ENCODE data around the gene PTPN7.

Gene PTPN7

DNA sequence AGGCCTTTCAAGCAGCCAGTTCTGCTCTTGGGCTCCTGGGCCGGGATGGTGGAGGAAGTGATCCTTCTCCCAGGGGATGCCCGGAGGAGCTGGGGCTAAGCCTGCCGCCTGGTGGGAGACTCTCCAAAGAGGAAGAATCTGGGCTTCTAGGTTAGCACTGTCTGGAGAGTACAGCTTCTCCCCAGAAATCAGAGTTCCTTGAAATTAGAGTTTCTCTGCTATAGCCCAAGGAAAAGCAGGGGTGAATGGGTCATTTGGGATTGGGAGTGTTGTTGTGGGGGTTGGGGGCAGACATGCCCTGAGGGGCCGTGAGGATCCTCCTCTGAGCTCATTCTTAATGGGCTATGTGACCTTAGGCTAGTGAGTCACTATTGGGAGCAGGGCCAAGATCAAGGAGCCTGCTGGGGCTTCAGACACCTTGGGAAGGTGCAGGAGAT, 39.7 kb upstream of the PTPN7 start:
- Histone ChIP-seq H3K4me3 (ENCODE audit: low read depth, low read length) (no peak overlapping the region), H3K36me3 (no peaks in the 10 kb centered on the region), H3K9me3 (ENCODE audit: severe bottlenecking) (no peaks in the 10 kb centered on the region), H3K27me3 (ENCODE audit: insufficient read depth, low read depth, severe bottlenecking) (no peaks in the 10 kb centered on the region), H3K27ac (no peak overlapping the region)
- no peak for DNase-seq
- TF ChIP-seq CTCF (IDR thresholded peaks at IDR 0.05; ENCODE audit: low read depth, low read length), result no peak

DNA sequence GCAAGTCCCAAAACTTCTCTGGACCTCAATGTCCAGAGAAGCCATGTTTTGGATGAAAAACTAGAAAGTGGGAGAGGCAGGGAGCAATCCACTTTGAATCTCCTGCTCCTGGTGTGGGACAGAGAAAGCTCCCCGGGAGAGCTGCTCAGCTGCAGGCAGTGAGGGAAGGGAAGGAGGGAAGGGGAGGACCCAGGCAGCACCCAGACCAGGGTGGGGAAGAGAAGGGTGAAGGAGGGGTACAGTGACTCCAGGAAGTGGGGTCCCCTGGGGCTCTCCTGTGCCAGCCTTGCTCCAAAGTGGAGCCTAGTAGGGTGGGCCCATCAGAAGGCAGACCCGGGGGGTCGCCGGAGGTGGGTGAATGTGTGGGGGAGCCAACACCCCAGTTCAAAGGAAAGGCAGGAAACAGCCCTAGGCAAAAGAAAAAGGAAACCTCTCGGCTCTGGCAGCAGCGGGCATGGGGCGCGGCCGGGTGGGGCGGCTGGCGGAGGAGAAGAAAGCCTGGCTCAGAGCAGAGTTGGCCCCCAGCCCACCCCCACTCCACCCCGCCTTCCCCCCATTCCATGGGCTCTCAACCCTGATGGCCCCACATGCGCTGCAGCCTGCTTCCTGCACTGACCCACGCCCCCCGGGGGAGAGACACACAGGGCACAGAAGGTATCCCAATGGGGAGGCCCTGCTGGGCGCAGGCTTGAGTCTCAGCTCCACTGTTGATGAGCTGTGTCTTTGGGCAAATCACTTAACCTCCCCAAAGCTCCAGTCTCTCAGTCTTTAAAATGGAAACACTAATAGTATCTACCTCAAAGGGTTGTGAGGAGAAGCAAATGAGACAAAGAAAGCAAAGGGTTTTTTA, 38.9 kb upstream of the PTPN7 start:
- Histone ChIP-seq H3K4me3 (ENCODE audit: low read depth, low read length) (no peak overlapping the region), H3K36me3 (no peaks in the 10 kb centered on the region), H3K9me3 (ENCODE audit: severe bottlenecking) (no peaks in the 10 kb centered on the region), H3K27ac (no peak overlapping the region), H3K27me3 (ENCODE audit: insufficient read depth, low read depth, severe bottlenecking) (no peaks in the 10 kb centered on the region)
- TF ChIP-seq CTCF (IDR thresholded peaks at IDR 0.05; ENCODE audit: low read depth, low read length), result no peak
- DNase-seq, result no peak

- no peaks in the 10 kb centered on the region for H3K27me3 ChIP-seq (ENCODE audit: insufficient read depth, low read depth, severe bottlenecking)
- H3K27ac ChIP-seq, result no peak overlapping the region
- no peak overlapping the region for H3K4me3 ChIP-seq (ENCODE audit: low read depth, low read length)
- H3K36me3 ChIP-seq, result no peaks in the 10 kb centered on the region
- no peak for TF ChIP-seq CTCF (IDR thresholded peaks at IDR 0.05; ENCODE audit: low read depth, low read length)
- DNase-seq, result no peak
- H3K9me3 ChIP-seq (ENCODE audit: severe bottlenecking), result no peaks in the 10 kb centered on the region
Observed at GRCh38 chr1:202198366-202198724, 37.9 kb upstream of the PTPN7 start.

GRCh38 chr1:202197653-202198365, 37.4 kb upstream of the PTPN7 start:
- Histone ChIP-seq H3K9me3 (ENCODE audit: severe bottlenecking) (no peaks in the 10 kb centered on the region), H3K27me3 (ENCODE audit: insufficient read depth, low read depth, severe bottlenecking) (no peaks in the 10 kb centered on the region), H3K36me3 (no peaks in the 10 kb centered on the region), H3K27ac (no peak overlapping the region), H3K4me3 (ENCODE audit: low read depth, low read length) (no peak overlapping the region)
- DNase-seq, result no peak
- TF ChIP-seq CTCF (IDR thresholded peaks at IDR 0.05; ENCODE audit: low read depth, low read length), result no peak

DNA sequence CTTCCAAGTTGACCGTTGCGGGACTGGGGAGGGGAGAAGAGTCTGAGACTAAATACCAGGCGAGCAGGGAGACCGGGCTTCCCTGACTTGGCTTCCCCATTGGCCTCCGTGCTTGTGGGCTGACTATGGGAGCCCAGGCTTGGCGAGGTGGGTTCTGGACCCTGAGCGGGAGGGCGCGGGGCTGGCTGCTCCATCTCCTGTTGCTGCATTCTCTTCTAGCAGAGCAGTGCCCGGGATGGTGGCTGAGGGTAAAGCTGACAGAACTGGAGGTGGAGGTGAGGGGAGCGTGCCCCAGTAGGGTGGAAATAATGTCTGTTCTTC, 33.9 kb upstream of the PTPN7 start:
- H3K36me3 ChIP-seq, result no peaks in the 10 kb centered on the region
- H3K4me3 ChIP-seq (ENCODE audit: low read depth, low read length), result no peak overlapping the region
- H3K27ac ChIP-seq, result no peak overlapping the region
- DNase-seq, result no peak
- peaks cover 2% of the 10 kb centered on the region for H3K9me3 ChIP-seq (ENCODE audit: severe bottlenecking)
- no peak for TF ChIP-seq CTCF (IDR thresholded peaks at IDR 0.05; ENCODE audit: low read depth, low read length)
- H3K27me3 ChIP-seq (ENCODE audit: insufficient read depth, low read depth, severe bottlenecking), result no peaks in the 10 kb centered on the region

Measured in WERI-Rb-1 (cell line).